Sigmoid colon (tissue), 7 donors: ENCODE measurements around the gene PSMC2. TPM values are rescaled to one million over a fixed set of nuclear protein-coding genes. Genes with fewer than 3 reads are reported as not detected.

ENCODE experiments used
- DNase-seq: peaks from one replicate; pipeline ENCODE4 v3.0.0-alpha.2; 2019
- H3K27ac ChIP-seq, 4 donors: fragments of 200-600 bp; sonication (generic); one replicate each; pipeline ENCODE4 v1.5.1; 2016 to 2019; ENCODE audit warnings: mild to moderate bottlenecking in 1 of 4
- H3K27me3 ChIP-seq, 3 donors: fragments of 200-600 bp; sonication (generic); one replicate each; pipeline ENCODE4 v1.5.1; 2019; ENCODE audit warnings: mild to moderate bottlenecking in 1 of 3
- H3K36me3 ChIP-seq, 4 donors: fragments of 200-600 bp; sonication (generic); one replicate each; pipeline ENCODE4 v1.5.1; 2016 to 2019
- H3K4me1 ChIP-seq, 4 donors: fragments of 200-600 bp; sonication (generic); one replicate each; pipeline ENCODE4 v1.5.1; 2017 to 2019
- H3K4me3 ChIP-seq, 4 donors: fragments of 200-600 bp; sonication (generic); one replicate each; pipeline ENCODE4 v1.5.1; 2017 to 2019; ENCODE audit warnings: mild to moderate bottlenecking in 2 of 4, moderate library complexity in 1 of 4
- H3K9me3 ChIP-seq, 4 donors: fragments of 200-600 bp in 3 of 4; sonication (generic) in 3 of 4; one replicate each; pipeline versions ENCODE4 v1.5.1 to v1.6.1; 2013 to 2019
- CTCF ChIP-seq, 4 experiments: fragments of 450-650 bp in 3 of 4; fragments of 200-600 bp in 1 of 4; IDR thresholded peaks; one replicate each; pipeline ENCODE4 v1.5.1; 2016 to 2019; ENCODE audit warnings: antibody characterized with exemption in 4 of 4, mild to moderate bottlenecking in 3 of 4, moderate library complexity in 2 of 4
- EP300 ChIP-seq, 4 donors: sonication (generic); formaldehyde crosslinking; IDR thresholded peaks; one replicate each; pipeline ENCODE4 v1.6.1; 2017; ENCODE audit warnings: antibody characterized with exemption in 4 of 4
- POLR2A ChIP-seq, 2 donors: fragments of 450-650 bp; IDR thresholded peaks; one replicate each; pipeline ENCODE4 v1.6.1; 2016; ENCODE audit warnings: antibody characterized with exemption in 2 of 2, mild to moderate bottlenecking in 2 of 2, moderate library complexity in 2 of 2
- POLR2AphosphoS5 ChIP-seq, 4 donors: sonication (generic); formaldehyde crosslinking; IDR thresholded peaks; one replicate each; pipeline ENCODE4 v1.6.1; 2017; ENCODE audit warnings: antibody characterized with exemption in 4 of 4
- WGBS, 2 donors: extraction: QIAGEN DNeasy Blood & Tissue Kit; methylation state at CpG; one replicate each; pipeline ENCODE4 v1.1.7; 2013; 5-methylcytosine and 5-hydroxymethylcytosine counted together
- intact Hi-C: fragments of 100-400 bp; cut with DNase I; formaldehyde crosslinking; loops from one replicate; pipeline ENCODE4 v1.15.1; 2023
- polyA plus RNA-seq, 3 donors: library from polyadenylated mRNA; stranded (reverse); fragments of 200-250 nt; gene quantifications; one replicate each; pipeline ENCODE4 v1.2.3, GENCODE V29; 2013
- total RNA-seq, 4 donors: library from RNA; depleted of rRNA; stranded (reverse); fragments of >200 nt; gene quantifications; one replicate each; pipeline ENCODE4 v1.1.0, GENCODE V29; 2016
- donor health status: healthy with polysubstance abuse.
- donor health status: Bipolar disorder and iron deficiency.
- donor health status: healthy.

The PSMC2 gene
- total and polyA plus RNA-seq, 7 donors = 46.0 to 119 (median 92.5) TPM

- intact Hi-C loops = loop anchor here (10.0 kb wide), 1 partner anchor 274 kb away; the partner anchor contains the start of genes ARMC10 and FBXL13
- H3K9me3 ChIP-seq = no peaks in the 10 kb centered on the region
These were observed 1.5 kb downstream of the PSMC2 start for GRCh38 chr7:103348959-103349358.

GRCh38 chr7:103349805-103350204, 2.4 kb downstream of the PSMC2 start:
- intact Hi-C loops = loop anchor here (10.0 kb wide), 1 partner anchor 275 kb away; the partner anchor contains the start of genes ARMC10 and FBXL13
- H3K27ac ChIP-seq = no peak overlapping the region
- TF ChIP-seq POLR2A (IDR thresholded peaks at IDR 0.05) (no peak), POLR2AphosphoS5 (IDR thresholded peaks at IDR 0.05) (no peak), CTCF (IDR thresholded peaks at IDR 0.05) (no peak), EP300 (IDR thresholded peaks at IDR 0.05) (no peak)
- H3K36me3 ChIP-seq = peaks cover 0 to 29% (median 7%) of the 10 kb centered on the region in 4 donors
- DNase-seq = no peak
- peak overlapping the region in 1 of 4 donors; percentile 87 for H3K4me3 ChIP-seq
- H3K4me1 ChIP-seq = peaks cover 0 to 54% (median 39%) of the 10 kb centered on the region in 4 donors
- H3K9me3 ChIP-seq = no peaks in the 10 kb centered on the region
- 51 to 65% methylated on average over 1 of the region's 1 CpG for WGBS, 2 donors
- H3K27me3 ChIP-seq = no peaks in the 10 kb centered on the region

More at GRCh38 chr7:103348959-103349358, 1.5 kb downstream of the PSMC2 start:
- Histone ChIP-seq H3K4me1 (peaks cover 0 to 55% (median 40%) of the 10 kb centered on the region in 4 donors), H3K27me3 (no peaks in the 10 kb centered on the region), H3K36me3 (peaks cover 0 to 21% (median 4%) of the 10 kb centered on the region in 4 donors), H3K27ac (peak overlapping the region in 2 of 4 donors; percentile 92 to 96), H3K4me3 (peak overlapping the region in 2 of 4 donors; percentile 87)
- no peak for TF ChIP-seq POLR2A (IDR thresholded peaks at IDR 0.05)
- TF ChIP-seq EP300 (IDR thresholded peaks at IDR 0.05) = no peak
- TF ChIP-seq POLR2AphosphoS5 (IDR thresholded peaks at IDR 0.05) = no peak
- no peak for TF ChIP-seq CTCF (IDR thresholded peaks at IDR 0.05)
- DNase-seq = no peak
- WGBS, 2 donors = 31 to 46% methylated on average over 2 of the region's 2 CpGs

GRCh38 chr7:103369432-103369831, 22.0 kb downstream of the PSMC2 start:
- 96 to 98% methylated on average over 5 of the region's 5 CpGs for WGBS, 2 donors
- H3K27ac ChIP-seq = no peak overlapping the region
- no peak overlapping the region for H3K4me3 ChIP-seq
- no peaks in the 10 kb centered on the region for H3K9me3 ChIP-seq
- intact Hi-C loops = no loop called here
- H3K27me3 ChIP-seq = no peaks in the 10 kb centered on the region
- no peak for DNase-seq
- H3K4me1 ChIP-seq = no peaks in the 10 kb centered on the region
- no peak for TF ChIP-seq POLR2AphosphoS5 (IDR thresholded peaks at IDR 0.05)
- TF ChIP-seq CTCF (IDR thresholded peaks at IDR 0.05) = no peak
- no peak for TF ChIP-seq EP300 (IDR thresholded peaks at IDR 0.05)
- TF ChIP-seq POLR2A (IDR thresholded peaks at IDR 0.05) = no peak
- H3K36me3 ChIP-seq = peaks cover 2 to 61% (median 30%) of the 10 kb centered on the region in 4 donors

- H3K4me3 ChIP-seq = no peak overlapping the region
- WGBS, 2 donors = 38 to 69% methylated on average over 6 of the region's 6 CpGs
- no peak for DNase-seq
- TF ChIP-seq CTCF (IDR thresholded peaks at IDR 0.05) (no peak), EP300 (IDR thresholded peaks at IDR 0.05) (no peak), POLR2AphosphoS5 (IDR thresholded peaks at IDR 0.05) (no peak), POLR2A (IDR thresholded peaks at IDR 0.05) (no peak)
- no peaks in the 10 kb centered on the region for H3K27me3 ChIP-seq
- no peaks in the 10 kb centered on the region for H3K4me1 ChIP-seq
- peaks cover 0 to 15% (median 2%) of the 10 kb centered on the region in 4 donors for H3K36me3 ChIP-seq
- intact Hi-C loops = no loop called here
- H3K9me3 ChIP-seq = no peaks in the 10 kb centered on the region
- H3K27ac ChIP-seq = no peak overlapping the region
These were observed 26.6 kb downstream of the PSMC2 start for GRCh38 chr7:103373866-103374643.
